OCI-LY3 (cell line): ENCODE results near the gene FOSL2.

Experiments
- H2AFZ ChIP-seq: fragments of 200-600, 300-600 bp; shearing (Covaris generic); 2 replicates; pipeline ENCODE4 v1.6.0; 2014; ENCODE audit warnings: antibody characterized with exemption, low read depth, low read length
- H3K27ac ChIP-seq: fragments of 200-600, 300-600 bp; sonication (generic); 2 replicates; pipeline ENCODE4 v1.5.1; 2014; ENCODE audit warnings: mild to moderate bottlenecking, low read length, moderate library complexity, mixed read lengths
- H3K27me3 ChIP-seq: fragments of 200-600, 300-600 bp; sonication (generic); 2 replicates; pipeline ENCODE4 v1.6.1; 2014; ENCODE audit warnings: low read depth, low read length, mixed read lengths
- H3K36me3 ChIP-seq: fragments of 200-600, 300-600 bp; sonication (generic); replicated peaks from 2 replicates; pipeline ENCODE3; 2014; ENCODE audit warnings: low read depth, low read length, mixed read lengths
- H3K4me1 ChIP-seq: fragments of 300-600, 200-600 bp; sonication (generic); 2 replicates; pipeline ENCODE4 v1.6.1; 2014; ENCODE audit warnings: low read length, mixed read lengths
- H3K4me2 ChIP-seq: fragments of 200-600, 300-600 bp; sonication (generic); 2 replicates; pipeline ENCODE4 v1.6.1; 2014; ENCODE audit warnings: low read length, mixed read lengths
- H3K4me3 ChIP-seq: fragments of 300-600, 200-600 bp; sonication (generic); 2 replicates; pipeline ENCODE4 v1.5.1; 2014; ENCODE audit warnings: antibody characterized with exemption, mild to moderate bottlenecking, low read length, moderate library complexity
- H3K79me2 ChIP-seq: fragments of 300-600, 200-600 bp; shearing (Covaris generic); 2 replicates; pipeline ENCODE4 v1.6.1; 2014; ENCODE audit warnings: mild to moderate bottlenecking, low read length, mixed read lengths
- H3K9ac ChIP-seq: fragments of 300-600, 200-600 bp; shearing (Covaris generic); 2 replicates; pipeline ENCODE4 v1.6.0; 2014; ENCODE audit warnings: mild to moderate bottlenecking, low read length, moderate library complexity
- H3K9me3 ChIP-seq: fragments of 200-600, 300-600 bp; shearing (Covaris generic); 2 replicates; pipeline ENCODE4 v1.6.1; 2014; ENCODE audit warnings: low read length, mixed read lengths; ENCODE audit not compliant: insufficient read depth
- H4K20me1 ChIP-seq: fragments of 200-600, 300-600 bp; sonication (generic); 2 replicates; pipeline ENCODE4 v1.6.1; 2016; ENCODE audit warnings: low read length, mixed read lengths; ENCODE audit not compliant: insufficient read depth
- CTCF ChIP-seq: fragments of 200-600, 300-600 bp; sonication (generic); IDR thresholded peaks from 2 replicates; pipeline ENCODE4 v1.5.1; 2014; ENCODE audit warnings: antibody characterized with exemption, low read length, low read depth
- EZH2phosphoT487 ChIP-seq: fragments of 200-600 bp; shearing (Covaris generic); IDR thresholded peaks from 2 replicates; pipeline ENCODE4 v1.6.1; 2018; ENCODE audit warnings: antibody characterized with exemption, mixed run types, low read depth

The FOSL2 gene

DNA sequence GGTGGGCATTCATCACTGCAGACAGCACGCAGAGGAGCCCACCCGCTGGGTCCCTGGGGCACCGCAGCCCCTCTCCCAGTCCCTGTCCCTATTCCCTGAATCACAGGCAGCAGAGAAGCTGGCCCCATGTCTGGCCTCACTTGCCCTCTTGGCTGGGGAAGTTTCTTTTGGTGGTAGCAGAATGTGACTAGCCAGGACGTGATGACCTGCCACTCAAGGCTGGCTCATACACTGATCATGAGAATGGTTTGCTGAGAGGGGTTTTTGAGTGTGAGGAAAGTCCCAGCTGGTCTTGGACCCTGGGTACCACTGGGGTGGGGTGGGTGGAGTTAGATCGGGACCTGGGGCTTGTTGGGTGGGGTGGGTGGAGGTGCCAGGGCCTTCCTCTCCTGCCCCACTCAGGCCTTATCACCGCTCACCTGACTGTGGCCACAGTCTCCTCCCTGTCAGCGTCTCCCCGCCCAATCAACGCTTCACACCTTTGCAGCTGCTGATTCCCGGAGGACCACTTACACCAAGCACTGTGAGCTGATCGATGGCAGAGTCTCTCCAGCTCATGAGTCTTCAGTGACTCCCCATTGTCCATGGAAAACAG, 28.9 kb upstream of the FOSL2 start:
- Histone ChIP-seq H2AFZ (no peak overlapping the region), H3K9me3 (no peaks in the 10 kb centered on the region), H3K27ac (no peak overlapping the region), H3K4me3 (no peak overlapping the region), H3K27me3 (peaks cover 6% of the 10 kb centered on the region; the same call in 1 of the 2 replicates), H3K79me2 (no peaks in the 10 kb centered on the region), H3K4me1 (peaks cover 20% of the 10 kb centered on the region), H3K36me3 (no peaks in the 10 kb centered on the region), H3K4me2 (no peak overlapping the region), H4K20me1 (no peaks in the 10 kb centered on the region), H3K9ac (no peak overlapping the region)
- TF ChIP-seq CTCF (no peak), EZH2phosphoT487 (no peak)

DNA sequence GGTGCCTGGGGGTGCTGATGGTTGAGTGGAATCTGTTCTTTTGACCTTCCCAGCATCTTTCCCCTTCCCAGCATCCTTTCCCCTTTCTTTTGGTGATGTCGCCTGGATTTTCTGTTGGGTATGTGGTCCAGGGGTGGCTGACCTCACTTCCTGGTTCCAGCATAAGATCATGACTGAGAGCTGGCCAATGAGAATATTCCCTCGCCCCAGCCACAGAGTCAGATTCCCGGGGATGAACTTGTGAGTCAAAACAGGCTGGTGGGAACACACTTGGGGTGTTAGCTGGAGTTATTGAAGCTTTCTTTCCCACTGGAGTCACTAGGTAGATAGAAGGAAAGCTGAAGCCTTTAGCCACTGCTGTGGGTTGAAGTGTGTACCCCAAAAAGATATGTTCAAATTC, 28.0 kb upstream of the FOSL2 start:
- Histone ChIP-seq H3K36me3 (no peaks in the 10 kb centered on the region), H3K79me2 (no peaks in the 10 kb centered on the region), H3K27ac (no peak overlapping the region)

GRCh38 chr2:28365158-28365557, 27.5 kb upstream of the FOSL2 start:
- no peaks in the 10 kb centered on the region for H3K9me3 ChIP-seq
- H3K9ac ChIP-seq, result no peak overlapping the region
- H2AFZ ChIP-seq, result no peak overlapping the region
- no peaks in the 10 kb centered on the region for H3K36me3 ChIP-seq
- peaks cover 16% of the 10 kb centered on the region for H3K4me1 ChIP-seq
- H3K27ac ChIP-seq, result no peak overlapping the region
- H3K4me3 ChIP-seq, result no peak overlapping the region
- H3K27me3 ChIP-seq, result peaks cover 14% of the 10 kb centered on the region; the same call in 1 of the 2 replicates
- TF ChIP-seq EZH2phosphoT487 (no peak), CTCF (no peak)
- H4K20me1 ChIP-seq, result no peaks in the 10 kb centered on the region
- no peak overlapping the region for H3K4me2 ChIP-seq
- no peaks in the 10 kb centered on the region for H3K79me2 ChIP-seq

More for the DNA sequence above, 28.0 kb upstream of the FOSL2 start:
- TF ChIP-seq EZH2phosphoT487, result no peak
- no peak for TF ChIP-seq CTCF
- Histone ChIP-seq H3K4me3 (no peak overlapping the region), H3K9ac (no peak overlapping the region), H2AFZ (no peak overlapping the region), H3K9me3 (no peaks in the 10 kb centered on the region), H3K27me3 (peaks cover 13% of the 10 kb centered on the region; the same call in 1 of the 2 replicates), H3K4me1 (peaks cover 20% of the 10 kb centered on the region), H4K20me1 (no peaks in the 10 kb centered on the region), H3K4me2 (no peak overlapping the region)

GRCh38 chr2:28366149-28366495, 26.5 kb upstream of the FOSL2 start:
- Histone ChIP-seq H3K79me2 (no peaks in the 10 kb centered on the region), H3K4me3 (no peak overlapping the region), H3K4me1 (peaks cover 16% of the 10 kb centered on the region), H3K36me3 (no peaks in the 10 kb centered on the region), H3K4me2 (no peak overlapping the region), H3K9ac (no peak overlapping the region), H4K20me1 (no peaks in the 10 kb centered on the region), H3K27ac (no peak overlapping the region), H3K27me3 (peaks cover 17% of the 10 kb centered on the region; the same call in 1 of the 2 replicates), H2AFZ (no peak overlapping the region), H3K9me3 (no peaks in the 10 kb centered on the region)
- no peak for TF ChIP-seq CTCF
- TF ChIP-seq EZH2phosphoT487, result no peak
